GM10248 (cell line): Measurements from ENCODE around the gene ZNF423.

Experiments
- CTCF ChIA-PET: fragments of 300-600 bp; sonication (Branson Sonifier 250); formaldehyde crosslinking; extraction: SDS; loops from one replicate; lab custom pipeline; 2021; ENCODE audit warnings: antibody characterized with exemption; lab: Yijun Ruan, JAX
- POLR2A ChIA-PET: fragments of 350-650 bp; sonication (Branson Sonifier 250); formaldehyde crosslinking; extraction: SDS; loops from one replicate; lab custom pipeline; 2020; ENCODE audit warnings: antibody characterized with exemption; lab: Yijun Ruan, JAX
- DNase-seq: peaks from one replicate; pipeline ENCODE4 v3.0.0; 2012; ENCODE audit errors: extremely low spot score
- TF ChIP-seq, protein P1 (sequence below): IDR thresholded peaks from 2 replicates; pipeline ENCODE4 v1.5.1; 2012; ENCODE audit warnings: mild to moderate bottlenecking, low read depth; ENCODE audit errors: extremely low read depth, missing control alignments, control extremely low read depth

ZNF423 gene

DNA sequence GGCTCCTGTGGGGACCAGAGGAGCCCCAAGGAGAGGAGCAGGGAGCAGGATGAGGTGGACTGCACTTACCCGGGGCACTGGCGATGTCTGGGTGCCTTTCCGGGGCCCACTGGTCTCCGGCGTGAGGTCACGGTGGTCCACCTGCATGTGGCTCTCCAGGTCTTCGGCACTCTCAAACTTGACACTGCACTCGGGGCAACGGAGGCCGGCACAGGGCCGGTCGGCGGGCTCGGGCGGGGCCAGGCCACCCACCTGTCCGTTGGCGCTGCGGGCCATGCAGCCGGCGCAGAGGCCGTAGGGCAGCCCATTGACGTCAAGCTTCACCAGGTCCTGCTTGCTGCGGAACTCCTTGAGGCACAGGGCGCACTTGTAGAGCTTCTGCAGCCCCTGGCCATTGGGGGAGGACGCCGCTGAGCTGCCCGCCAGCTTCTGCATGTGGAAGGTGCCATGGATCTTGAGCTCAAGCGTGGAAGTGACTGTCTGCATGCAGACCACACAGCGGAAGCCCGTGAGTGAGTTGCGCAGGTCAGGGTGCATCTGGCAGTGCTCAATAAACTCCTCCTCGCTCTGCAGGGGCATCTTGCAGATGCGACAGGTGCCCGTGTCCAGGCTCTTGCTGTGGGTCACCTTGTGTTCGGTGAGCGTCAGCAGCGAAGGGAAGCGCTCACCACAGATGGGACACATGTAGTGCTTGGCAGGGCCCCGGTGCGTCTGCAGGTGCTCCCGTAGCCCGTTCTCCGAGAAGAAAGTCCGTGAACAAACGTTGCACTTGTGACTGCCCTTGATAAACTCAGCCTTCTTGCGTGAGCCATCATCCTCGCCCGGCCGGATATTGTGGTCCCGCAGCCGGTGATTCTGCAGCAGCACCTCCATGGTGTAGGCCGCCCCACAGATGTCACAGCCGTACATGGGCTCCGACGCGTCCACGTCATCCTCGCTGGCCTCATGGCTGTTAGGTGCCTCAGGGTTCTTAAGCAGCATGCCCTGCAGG lies 220.0 kb downstream of the ZNF423 start:
- ChIA-PET CTCF (no interaction called here), POLR2A (no interaction called here)

DNA sequence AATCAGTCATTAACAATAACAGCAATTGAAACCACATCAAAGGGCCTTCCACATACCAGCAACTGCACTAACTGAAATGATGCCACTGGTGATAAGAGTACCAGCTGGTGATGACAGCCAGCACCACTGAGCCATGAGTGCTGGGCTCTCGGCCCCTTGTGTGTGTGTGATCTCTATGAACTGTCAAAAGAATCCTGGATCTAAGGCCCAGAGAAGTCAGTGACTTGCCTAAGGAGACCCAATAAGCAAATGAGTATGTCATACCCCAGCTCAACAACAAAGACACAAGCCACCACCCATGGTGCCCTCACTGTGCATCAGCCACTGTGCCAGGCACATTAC lies 220.9 kb downstream of the ZNF423 start:
- no peak for DNase-seq
- CTCF ChIA-PET = no interaction called here
- TF ChIP-seq, protein P1, sequence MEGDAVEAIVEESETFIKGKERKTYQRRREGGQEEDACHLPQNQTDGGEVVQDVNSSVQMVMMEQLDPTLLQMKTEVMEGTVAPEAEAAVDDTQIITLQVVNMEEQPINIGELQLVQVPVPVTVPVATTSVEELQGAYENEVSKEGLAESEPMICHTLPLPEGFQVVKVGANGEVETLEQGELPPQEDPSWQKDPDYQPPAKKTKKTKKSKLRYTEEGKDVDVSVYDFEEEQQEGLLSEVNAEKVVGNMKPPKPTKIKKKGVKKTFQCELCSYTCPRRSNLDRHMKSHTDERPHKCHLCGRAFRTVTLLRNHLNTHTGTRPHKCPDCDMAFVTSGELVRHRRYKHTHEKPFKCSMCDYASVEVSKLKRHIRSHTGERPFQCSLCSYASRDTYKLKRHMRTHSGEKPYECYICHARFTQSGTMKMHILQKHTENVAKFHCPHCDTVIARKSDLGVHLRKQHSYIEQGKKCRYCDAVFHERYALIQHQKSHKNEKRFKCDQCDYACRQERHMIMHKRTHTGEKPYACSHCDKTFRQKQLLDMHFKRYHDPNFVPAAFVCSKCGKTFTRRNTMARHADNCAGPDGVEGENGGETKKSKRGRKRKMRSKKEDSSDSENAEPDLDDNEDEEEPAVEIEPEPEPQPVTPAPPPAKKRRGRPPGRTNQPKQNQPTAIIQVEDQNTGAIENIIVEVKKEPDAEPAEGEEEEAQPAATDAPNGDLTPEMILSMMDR = no peak
- POLR2A ChIA-PET = no interaction called here

More for the DNA sequence above, 220.0 kb downstream of the ZNF423 start:
- no peak for DNase-seq
- TF ChIP-seq, protein P1 = no peak

DNA sequence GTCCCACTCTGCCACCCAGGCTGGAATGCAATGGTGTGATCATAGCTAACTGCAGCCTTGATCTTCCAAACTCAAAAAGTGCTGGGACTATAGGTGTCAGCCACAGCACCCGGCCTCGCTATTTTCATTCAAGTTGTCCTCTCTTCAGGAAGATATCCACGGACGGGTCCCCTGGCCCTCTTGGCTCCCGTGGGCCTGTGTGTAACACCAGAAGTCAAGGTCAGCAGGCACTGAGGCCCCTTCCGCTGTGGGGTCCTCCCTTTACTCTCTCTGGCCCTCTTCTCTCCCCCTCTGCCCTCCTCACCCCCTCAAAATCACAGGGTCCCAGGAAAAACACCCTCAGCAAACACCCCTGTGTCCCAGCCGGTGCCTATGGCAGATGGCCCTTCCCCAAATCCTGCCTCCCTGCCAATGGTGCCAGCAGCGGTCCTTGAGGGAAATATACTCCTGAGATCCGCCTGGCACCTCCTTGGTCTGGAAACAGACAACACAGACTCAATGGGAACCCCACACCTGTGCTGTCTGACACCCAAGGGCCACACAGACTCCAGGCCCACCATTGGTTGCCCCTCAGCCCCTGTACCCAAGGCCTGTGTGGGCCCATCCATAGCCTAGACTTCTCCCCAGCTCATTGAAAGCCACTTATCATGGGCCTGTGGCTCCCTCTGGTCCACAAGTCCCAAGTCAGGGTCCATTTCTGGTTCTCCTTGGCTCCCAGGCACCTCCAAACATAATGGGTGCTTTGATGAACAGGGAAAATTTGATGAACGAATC lies 221.5 kb downstream of the ZNF423 start:
- POLR2A ChIA-PET = no interaction called here
- DNase-seq = no peak
- TF ChIP-seq, protein P1 = no peak
- CTCF ChIA-PET = no interaction called here

DNA sequence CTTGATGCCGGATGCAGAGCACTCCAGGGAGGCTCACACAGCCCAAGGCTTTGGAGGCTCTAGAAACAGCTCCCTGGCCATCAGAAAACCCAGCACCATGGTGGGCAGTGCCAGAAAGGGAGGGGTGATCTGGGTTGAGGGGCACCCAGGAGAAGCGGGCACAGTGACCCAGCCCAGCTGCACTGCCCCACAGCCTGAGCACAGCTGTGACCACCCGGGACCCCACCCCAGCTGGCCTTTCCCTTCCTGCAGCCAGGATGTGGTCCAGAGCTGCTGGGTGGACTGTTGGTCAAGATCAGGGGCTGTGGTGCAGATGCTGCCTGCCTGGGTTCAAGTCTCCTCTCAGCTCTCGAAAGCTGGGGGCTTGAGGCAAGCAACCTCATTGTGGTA lies 223.1 kb downstream of the ZNF423 start:
- POLR2A ChIA-PET = no interaction called here
- CTCF ChIA-PET = no interaction called here
- TF ChIP-seq, protein P1 = no peak
- no peak for DNase-seq

DNA sequence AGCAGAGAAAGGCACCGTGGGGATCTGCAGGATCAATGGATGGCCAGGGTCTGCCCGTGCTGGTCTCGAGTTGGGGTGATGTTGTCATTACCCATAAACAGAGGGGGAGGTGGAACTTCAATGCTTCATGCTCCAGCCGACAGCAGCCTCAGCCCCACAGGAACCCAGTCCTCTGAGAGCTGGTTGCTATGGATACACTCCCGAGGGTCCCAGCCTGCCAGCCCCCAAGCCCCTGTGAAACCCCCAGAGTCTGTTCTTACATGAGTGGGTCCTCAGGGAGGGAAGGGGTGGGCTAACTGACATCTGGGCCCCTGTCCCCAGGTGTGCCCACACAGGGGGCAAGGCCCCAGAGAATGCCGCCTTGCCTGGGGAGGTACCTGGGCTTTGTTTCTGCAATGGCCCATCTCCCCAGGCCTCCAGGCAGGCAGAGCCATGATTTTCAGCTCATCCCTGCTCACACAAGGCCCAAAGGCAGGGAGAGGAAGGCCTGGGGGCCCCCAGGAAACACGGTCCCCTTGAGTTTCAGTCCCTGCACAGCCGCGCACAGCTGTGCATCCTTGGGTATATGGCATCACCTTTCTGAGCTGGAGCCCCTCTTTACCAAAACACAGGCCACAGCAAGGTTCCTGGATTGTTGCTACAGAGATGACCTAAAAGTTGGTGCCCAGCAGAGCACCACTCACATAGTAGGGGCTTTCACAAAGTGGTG lies 223.7 kb downstream of the ZNF423 start:
- POLR2A ChIA-PET = no interaction called here
- no peak for DNase-seq
- CTCF ChIA-PET = no interaction called here
- TF ChIP-seq, protein P1 = no peak

DNA sequence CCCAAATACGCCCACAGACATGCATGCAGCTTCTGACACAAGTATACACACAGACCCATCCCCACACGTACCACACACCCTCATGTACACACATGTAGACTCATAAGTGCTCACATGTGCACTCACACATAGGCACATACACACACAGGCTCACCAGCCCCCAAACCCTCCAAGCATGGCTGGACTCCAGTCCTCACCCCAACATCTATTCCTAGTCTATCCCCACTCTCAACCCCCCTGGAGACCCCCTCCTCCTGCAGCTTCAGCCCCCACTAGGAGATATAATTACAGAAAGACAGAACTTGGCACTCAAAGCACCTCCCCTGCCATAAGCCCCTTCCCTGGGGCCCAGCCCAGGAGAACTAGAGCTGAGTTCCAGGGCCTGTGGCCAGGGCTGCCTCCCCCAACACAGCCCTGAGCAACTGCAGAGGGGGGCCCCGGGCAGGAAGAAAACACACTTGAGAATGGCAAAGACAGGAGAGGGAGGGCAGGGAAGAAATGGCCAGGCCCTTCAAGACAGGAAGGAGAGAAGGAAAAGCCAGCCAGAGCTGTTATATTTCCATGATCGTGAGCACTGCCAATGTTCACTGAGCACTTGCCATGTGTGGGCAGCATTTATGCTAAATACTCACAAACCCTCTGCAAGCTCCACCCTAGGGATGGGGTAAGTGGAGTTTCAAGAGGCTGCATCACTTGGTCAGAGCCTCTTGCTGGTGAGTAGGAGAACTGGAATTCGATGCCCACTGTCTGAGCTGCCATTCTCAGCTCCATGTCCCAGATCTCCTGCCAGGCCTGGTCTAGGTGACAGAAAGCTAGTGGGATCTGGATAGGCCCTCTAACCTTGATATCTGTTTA lies 224.5 kb downstream of the ZNF423 start:
- TF ChIP-seq, protein P1 = no peak
- CTCF ChIA-PET = no interaction called here
- DNase-seq = no peak

More for the DNA sequence above, 224.5 kb downstream of the ZNF423 start:
- POLR2A ChIA-PET = no interaction called here
